Prostate gland (tissue), 2 donors: Measurements from ENCODE around the gene MRPL18.

ENCODE experiments used
- POLR2A ChIP-seq: fragments of 450-650 bp; IDR thresholded peaks from one replicate; pipeline ENCODE4 v1.6.1; 2016; ENCODE audit warnings: antibody characterized with exemption, mild to moderate bottlenecking
- POLR2AphosphoS5 ChIP-seq: sonication (generic); formaldehyde crosslinking; IDR thresholded peaks from one replicate; pipeline ENCODE4 v1.6.1; 2017; ENCODE audit warnings: antibody characterized with exemption
- TF ChIP-seq, protein P1 (sequence below), 4 experiments: fragments of 200-600 bp in 2 of 4; fragments of 450-650 bp in 2 of 4; sonication (generic) in 2 of 4; IDR thresholded peaks; 1 replicate in 3 of 4; 2 replicates in 1 of 4; pipeline ENCODE4 v1.5.1; 2016 to 2019; ENCODE audit warnings: antibody characterized with exemption in 4 of 4, mild to moderate bottlenecking in 2 of 4, moderate library complexity in 2 of 4

DNA sequence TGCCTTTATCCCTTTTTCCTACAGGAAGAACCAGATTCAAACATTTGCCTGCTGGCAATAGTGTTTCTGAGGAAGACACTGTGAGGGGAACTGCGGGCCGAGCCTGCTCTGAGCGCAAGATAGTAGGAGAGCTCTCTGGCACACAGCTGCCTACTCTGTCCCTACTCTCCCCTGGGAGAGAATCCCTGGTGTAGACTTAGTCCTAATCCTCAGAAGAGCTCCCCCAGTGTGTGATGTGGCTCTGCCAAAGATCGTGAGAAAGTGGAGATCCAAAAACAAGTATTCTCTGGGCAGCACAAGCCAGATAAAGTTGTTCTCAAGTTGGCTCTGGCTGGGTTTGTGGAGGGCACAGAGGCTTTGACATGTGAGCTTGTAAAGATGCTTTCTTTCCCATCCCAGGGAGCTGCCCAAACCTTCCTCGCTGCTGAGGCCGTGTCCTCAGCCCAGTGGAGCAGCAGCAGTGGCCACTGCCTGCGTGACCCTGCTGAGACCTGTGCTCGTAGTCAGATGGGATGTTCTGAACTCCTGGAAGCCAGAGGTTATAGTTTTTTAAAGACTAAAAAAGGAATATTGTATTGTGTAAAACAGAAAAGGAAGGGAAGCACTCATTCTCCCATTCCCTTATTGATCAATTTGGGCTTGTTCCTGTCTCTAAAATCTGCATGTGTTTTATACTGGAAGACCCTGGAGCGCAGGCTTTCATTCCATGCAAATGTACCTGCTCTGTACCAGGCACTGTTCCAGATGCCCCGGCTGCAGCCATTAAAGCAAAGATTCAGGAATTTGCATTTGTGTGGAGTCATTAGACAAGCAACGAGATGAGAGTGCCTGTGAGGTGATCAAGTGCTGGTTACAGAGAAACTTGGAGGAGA lies 40.5 kb downstream of the MRPL18 start:
- TF ChIP-seq POLR2A (no peak), POLR2AphosphoS5 (no peak)
- TF ChIP-seq, protein P1, sequence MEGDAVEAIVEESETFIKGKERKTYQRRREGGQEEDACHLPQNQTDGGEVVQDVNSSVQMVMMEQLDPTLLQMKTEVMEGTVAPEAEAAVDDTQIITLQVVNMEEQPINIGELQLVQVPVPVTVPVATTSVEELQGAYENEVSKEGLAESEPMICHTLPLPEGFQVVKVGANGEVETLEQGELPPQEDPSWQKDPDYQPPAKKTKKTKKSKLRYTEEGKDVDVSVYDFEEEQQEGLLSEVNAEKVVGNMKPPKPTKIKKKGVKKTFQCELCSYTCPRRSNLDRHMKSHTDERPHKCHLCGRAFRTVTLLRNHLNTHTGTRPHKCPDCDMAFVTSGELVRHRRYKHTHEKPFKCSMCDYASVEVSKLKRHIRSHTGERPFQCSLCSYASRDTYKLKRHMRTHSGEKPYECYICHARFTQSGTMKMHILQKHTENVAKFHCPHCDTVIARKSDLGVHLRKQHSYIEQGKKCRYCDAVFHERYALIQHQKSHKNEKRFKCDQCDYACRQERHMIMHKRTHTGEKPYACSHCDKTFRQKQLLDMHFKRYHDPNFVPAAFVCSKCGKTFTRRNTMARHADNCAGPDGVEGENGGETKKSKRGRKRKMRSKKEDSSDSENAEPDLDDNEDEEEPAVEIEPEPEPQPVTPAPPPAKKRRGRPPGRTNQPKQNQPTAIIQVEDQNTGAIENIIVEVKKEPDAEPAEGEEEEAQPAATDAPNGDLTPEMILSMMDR (IDR thresholded peaks at IDR 0.05): no peak
